HEK293 (cell line): Measurements from ENCODE around the gene GJC1.

Source experiments
- CTCF ChIA-PET: fragments of 350-600 bp; formaldehyde crosslinking; extraction: SDS; loops from one replicate; lab custom pipeline; 2021; ENCODE audit warnings: antibody characterized with exemption; lab: Yijun Ruan, JAX
- POLR2A ChIA-PET: fragments of 300-600 bp; formaldehyde crosslinking; extraction: SDS; loops from one replicate; lab custom pipeline; 2020; ENCODE audit warnings: antibody characterized with exemption, inconsistent platforms; lab: Yijun Ruan, JAX
- H3K27ac ChIP-seq: fragments of 200-500 bp; sonication (Bioruptor generic); 2 replicates; pipeline ENCODE4 v1.5.1; 2014; ENCODE audit warnings: low read depth, low read length, control low read depth, inconsistent platforms; ENCODE audit errors: extremely low read depth
- H3K36me3 ChIP-seq, 2 experiments: fragments of 200-500 bp in 1 of 2; sonication (Bioruptor generic) in 1 of 2; 1 replicate in 1 of 2; 2 replicates in 1 of 2; pipeline ENCODE4 v1.5.1; 2014 to 2017; ENCODE audit warnings: inconsistent platforms in 2 of 2, low read length in 2 of 2; ENCODE audit not compliant: control insufficient read depth in 2 of 2, insufficient read depth in 1 of 2
- H3K4me1 ChIP-seq: fragments of 200-500 bp; sonication (Bioruptor generic); 2 replicates; pipeline ENCODE4 v1.5.1; 2014; ENCODE audit warnings: mild to moderate bottlenecking, low read length, inconsistent platforms; ENCODE audit not compliant: control insufficient read depth, insufficient read depth
- H3K4me3 ChIP-seq: 2 replicates; pipeline ENCODE4 v1.5.1; 2011; ENCODE audit warnings: low read depth, mild to moderate bottlenecking, control low read depth, low read length, moderate library complexity
- H3K9me3 ChIP-seq: fragments of 200-500 bp; sonication (Bioruptor generic); 2 replicates; pipeline ENCODE4 v1.5.1; 2014; ENCODE audit warnings: low read depth, low read length, inconsistent platforms; ENCODE audit not compliant: control insufficient read depth, insufficient read depth
- INSM2 ChIP-seq: fragments of 450-650 bp; formaldehyde crosslinking; IDR thresholded peaks from 2 replicates; pipeline ENCODE4 v1.5.1; 2016; ENCODE audit warnings: missing biosample characterization, missing genetic modification characterization
- KLF16 ChIP-seq: fragments of 450-650 bp; formaldehyde crosslinking; IDR thresholded peaks from 2 replicates; pipeline ENCODE4 v1.5.1; 2017; ENCODE audit warnings: missing biosample characterization, missing genetic modification characterization
- KLF8 ChIP-seq: fragments of 450-650 bp; formaldehyde crosslinking; IDR thresholded peaks from 2 replicates; pipeline ENCODE4 v1.5.1; 2016; ENCODE audit warnings: missing biosample characterization, missing genetic modification characterization
- MZF1 ChIP-seq: fragments of 450-650 bp; formaldehyde crosslinking; IDR thresholded peaks from 2 replicates; pipeline ENCODE4 v1.5.1; 2017; ENCODE audit warnings: missing biosample characterization, missing genetic modification characterization, borderline replicate concordance
- OVOL3 ChIP-seq: fragments of 450-650 bp; formaldehyde crosslinking; IDR thresholded peaks from 2 replicates; pipeline ENCODE4 v1.5.1; 2016; ENCODE audit warnings: missing biosample characterization, missing genetic modification characterization
- PRDM1 ChIP-seq: fragments of 450-650 bp; formaldehyde crosslinking; IDR thresholded peaks from 2 replicates; pipeline ENCODE4; 2016; ENCODE audit warnings: missing biosample characterization, missing genetic modification characterization
- RBAK ChIP-seq: fragments of 450-650 bp; formaldehyde crosslinking; IDR thresholded peaks from 2 replicates; pipeline ENCODE4 v1.5.1; 2016; ENCODE audit warnings: missing biosample characterization, missing genetic modification characterization
- SCRT2 ChIP-seq: fragments of 450-650 bp; formaldehyde crosslinking; IDR thresholded peaks from 2 replicates; pipeline ENCODE4 v1.5.1; 2016; ENCODE audit warnings: missing biosample characterization, missing genetic modification characterization
- TRIM28 ChIP-seq: IDR thresholded peaks from 2 replicates; pipeline ENCODE4 v1.6.1; 2011; ENCODE audit warnings: low read length, control low read depth, borderline replicate concordance
- ZBTB1 ChIP-seq: fragments of 450-650 bp; formaldehyde crosslinking; IDR thresholded peaks from 2 replicates; pipeline ENCODE4 v1.5.1; 2016; ENCODE audit warnings: missing biosample characterization, missing genetic modification characterization
- ZNF211 ChIP-seq: fragments of 450-650 bp; formaldehyde crosslinking; IDR thresholded peaks from 2 replicates; pipeline ENCODE4 v1.5.1; 2016; ENCODE audit warnings: low read depth, missing biosample characterization, missing genetic modification characterization
- ZNF341 ChIP-seq: fragments of 450-650 bp; formaldehyde crosslinking; IDR thresholded peaks from 2 replicates; pipeline ENCODE4; 2016; ENCODE audit warnings: low read depth, missing biosample characterization, missing genetic modification characterization
- ZNF37A ChIP-seq: fragments of 450-650 bp; IDR thresholded peaks from 2 replicates; pipeline ENCODE4 v1.5.1; 2018; ENCODE audit warnings: missing biosample characterization, missing genetic modification characterization
- ZNF449 ChIP-seq: fragments of 450-650 bp; formaldehyde crosslinking; IDR thresholded peaks from 2 replicates; pipeline ENCODE4 v1.5.1; 2017; ENCODE audit warnings: missing biosample characterization, mild to moderate bottlenecking, missing genetic modification characterization, moderate library complexity
- ZNF48 ChIP-seq: fragments of 450-650 bp; formaldehyde crosslinking; IDR thresholded peaks from 2 replicates; pipeline ENCODE4 v1.5.1; 2016; ENCODE audit warnings: missing biosample characterization, missing genetic modification characterization
- ZNF558 ChIP-seq: fragments of 450-650 bp; formaldehyde crosslinking; IDR thresholded peaks from 2 replicates; pipeline ENCODE4 v1.5.1; 2016; ENCODE audit warnings: missing biosample characterization, missing genetic modification characterization
- ZNF580 ChIP-seq: fragments of 450-650 bp; formaldehyde crosslinking; IDR thresholded peaks from 2 replicates; pipeline ENCODE4 v1.5.1; 2016; ENCODE audit warnings: missing biosample characterization, missing genetic modification characterization
- ZNF621 ChIP-seq: fragments of 450-650 bp; formaldehyde crosslinking; IDR thresholded peaks from 2 replicates; pipeline ENCODE4 v1.5.1; 2017; ENCODE audit warnings: missing biosample characterization, missing genetic modification characterization
- ZNF629 ChIP-seq: fragments of 450-650 bp; formaldehyde crosslinking; IDR thresholded peaks from 2 replicates; pipeline ENCODE4 v1.5.1; 2017; ENCODE audit warnings: missing biosample characterization, missing genetic modification characterization
- ZNF660 ChIP-seq: fragments of 450-650 bp; IDR thresholded peaks from 2 replicates; pipeline ENCODE4 v1.5.1; 2018; ENCODE audit warnings: missing biosample characterization, mild to moderate bottlenecking, missing genetic modification characterization
- ZNF830 ChIP-seq: fragments of 450-650 bp; IDR thresholded peaks from 2 replicates; pipeline ENCODE4 v1.5.0; 2018; ENCODE audit warnings: missing biosample characterization, missing genetic modification characterization, low read depth, mild to moderate bottlenecking, moderate library complexity
- ZSCAN16 ChIP-seq: fragments of 450-650 bp; formaldehyde crosslinking; IDR thresholded peaks from 2 replicates; pipeline ENCODE4 v1.5.1; 2016; ENCODE audit warnings: missing biosample characterization, missing genetic modification characterization
- TF ChIP-seq, protein P1 (sequence below): fragments of 450-650 bp; formaldehyde crosslinking; IDR thresholded peaks from 2 replicates; pipeline ENCODE4 v1.5.1; 2016; ENCODE audit warnings: missing biosample characterization, missing genetic modification characterization
- TF ChIP-seq, protein P2 (sequence below): IDR thresholded peaks from 2 replicates; pipeline ENCODE4 v1.6.1; 2011; ENCODE audit warnings: mild to moderate bottlenecking, low read depth, low read length, borderline replicate concordance
- TF ChIP-seq, protein P3 (sequence below): fragments of 450-650 bp; formaldehyde crosslinking; IDR thresholded peaks from 2 replicates; pipeline ENCODE4 v1.5.1; 2016; ENCODE audit warnings: missing biosample characterization, missing genetic modification characterization, borderline replicate concordance
- TF ChIP-seq, protein P4 (sequence below): fragments of 450-650 bp; formaldehyde crosslinking; IDR thresholded peaks from 2 replicates; pipeline ENCODE4 v1.5.0; 2017; ENCODE audit warnings: missing biosample characterization, missing genetic modification characterization, borderline replicate concordance

Gene GJC1

DNA sequence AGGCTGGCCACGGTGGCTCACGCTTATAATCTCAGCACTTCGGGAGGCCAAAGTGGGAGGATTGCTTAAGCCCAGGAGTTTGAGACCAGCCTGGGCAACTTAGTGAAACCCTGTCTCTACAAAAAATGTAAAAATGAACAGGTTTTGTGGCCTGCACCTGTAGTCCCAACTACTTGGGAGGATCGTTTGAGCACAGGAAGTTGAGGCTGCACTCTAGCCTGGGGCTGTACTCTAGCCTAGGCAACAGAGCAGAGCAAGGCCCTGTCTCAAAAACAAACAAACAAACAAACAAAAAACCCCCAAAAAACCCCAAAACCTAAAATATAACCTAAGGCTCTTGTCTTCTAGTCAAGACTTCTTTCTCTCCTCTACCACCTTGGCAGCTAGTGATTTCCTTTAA lies 10.2 kb upstream of the GJC1 start:
- Histone ChIP-seq H3K27ac (no peak overlapping the region), H3K4me3 (no peak overlapping the region), H3K36me3 (no peaks in the 10 kb centered on the region), H3K9me3 (no peaks in the 10 kb centered on the region)
- POLR2A ChIA-PET = no interaction called here
- CTCF ChIA-PET = interaction anchor here (1.2 to 4.2 kb wide), 2 partner anchors 25 to 61 kb away, joined by 6 to 16 read pairs; no protein-coding TSS in a partner anchor
- TF ChIP-seq ZNF48 (tag by site-specific recombination) = no peak
- no peak for TF ChIP-seq ZNF341 (tag by site-specific recombination)
- TF ChIP-seq, protein P1, sequence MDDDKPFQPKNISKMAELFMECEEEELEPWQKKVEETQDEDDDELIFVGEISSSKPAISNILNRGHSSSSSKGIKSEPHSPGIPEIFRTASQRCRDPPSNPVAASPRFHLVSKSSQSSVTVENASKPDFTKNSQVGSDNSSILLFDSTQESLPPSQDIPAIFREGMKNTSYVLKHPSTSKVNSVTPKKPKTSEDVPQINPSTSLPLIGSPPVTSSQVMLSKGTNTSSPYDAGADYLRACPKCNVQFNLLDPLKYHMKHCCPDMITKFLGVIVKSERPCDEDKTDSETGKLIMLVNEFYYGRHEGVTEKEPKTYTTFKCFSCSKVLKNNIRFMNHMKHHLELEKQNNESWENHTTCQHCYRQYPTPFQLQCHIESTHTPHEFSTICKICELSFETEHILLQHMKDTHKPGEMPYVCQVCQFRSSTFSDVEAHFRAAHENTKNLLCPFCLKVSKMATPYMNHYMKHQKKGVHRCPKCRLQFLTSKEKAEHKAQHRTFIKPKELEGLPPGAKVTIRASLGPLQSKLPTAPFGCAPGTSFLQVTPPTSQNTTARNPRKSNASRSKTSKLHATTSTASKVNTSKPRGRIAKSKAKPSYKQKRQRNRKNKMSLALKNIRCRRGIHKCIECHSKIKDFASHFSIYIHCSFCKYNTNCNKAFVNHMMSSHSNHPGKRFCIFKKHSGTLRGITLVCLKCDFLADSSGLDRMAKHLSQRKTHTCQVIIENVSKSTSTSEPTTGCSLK (tag by site-specific recombination) = no peak
- no peak for TF ChIP-seq ZNF660 (tag by site-specific recombination)
- TF ChIP-seq, protein P2, sequence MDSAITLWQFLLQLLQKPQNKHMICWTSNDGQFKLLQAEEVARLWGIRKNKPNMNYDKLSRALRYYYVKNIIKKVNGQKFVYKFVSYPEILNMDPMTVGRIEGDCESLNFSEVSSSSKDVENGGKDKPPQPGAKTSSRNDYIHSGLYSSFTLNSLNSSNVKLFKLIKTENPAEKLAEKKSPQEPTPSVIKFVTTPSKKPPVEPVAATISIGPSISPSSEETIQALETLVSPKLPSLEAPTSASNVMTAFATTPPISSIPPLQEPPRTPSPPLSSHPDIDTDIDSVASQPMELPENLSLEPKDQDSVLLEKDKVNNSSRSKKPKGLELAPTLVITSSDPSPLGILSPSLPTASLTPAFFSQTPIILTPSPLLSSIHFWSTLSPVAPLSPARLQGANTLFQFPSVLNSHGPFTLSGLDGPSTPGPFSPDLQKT = no peak
- no peak for TF ChIP-seq SCRT2
- TF ChIP-seq INSM2 (tag by site-specific recombination) = no peak
- no peak for TF ChIP-seq ZNF558 (tag by site-specific recombination)
- no peak for TF ChIP-seq ZNF37A
- TF ChIP-seq ZNF449 (tag by site-specific recombination) = no peak
- TF ChIP-seq, all 188 proteins: peak for 0
- peaks cover 3% of the 10 kb centered on the region; the same call in 1 of the 2 replicates for H3K4me1 ChIP-seq

DNA sequence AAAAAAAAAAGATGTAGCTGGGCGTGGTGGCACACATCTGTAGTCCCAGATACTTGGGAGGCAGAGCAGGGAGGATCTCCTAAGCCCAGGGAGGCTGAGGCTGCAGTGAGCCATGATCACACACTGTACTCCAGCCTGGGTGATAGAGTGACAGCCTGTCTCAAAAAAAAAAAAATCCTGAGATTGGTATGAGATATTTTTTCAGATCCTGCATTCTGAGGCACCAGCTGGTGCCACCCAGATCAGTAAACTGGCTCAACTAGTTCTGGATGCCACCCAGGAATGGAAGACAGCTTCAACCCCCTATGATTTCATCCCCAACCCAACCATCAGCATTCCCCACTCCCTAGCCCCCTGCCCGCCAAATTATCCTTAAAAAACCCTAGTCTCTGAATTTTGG lies 7.1 kb upstream of the GJC1 start:
- ChIA-PET POLR2A (no interaction called here), CTCF (interaction anchor here (0.7 kb wide), 1 partner anchor 25 kb away, joined by 4 read pairs; no protein-coding TSS in a partner anchor)
- no peak overlapping the region for H3K4me3 ChIP-seq
- H3K36me3 ChIP-seq = no peaks in the 10 kb centered on the region
- H3K4me1 ChIP-seq = no peaks in the 10 kb centered on the region
- H3K9me3 ChIP-seq = no peaks in the 10 kb centered on the region
- H3K27ac ChIP-seq = no peak overlapping the region
- TF ChIP-seq PRDM1 (tag by site-specific recombination) (no peak), ZNF211 (tag by site-specific recombination) (no peak), ZNF48 (tag by site-specific recombination) (no peak), ZNF629 (tag by site-specific recombination) (no peak), RBAK (tag by site-specific recombination) (no peak), ZSCAN16 (tag by site-specific recombination) (no peak), KLF16 (tag by site-specific recombination) (no peak), MZF1 (tag by site-specific recombination) (no peak), TRIM28 (no peak), OVOL3 (tag by site-specific recombination) (no peak), KLF8 (tag by site-specific recombination) (no peak), ZBTB1 (tag by site-specific recombination) (no peak), ZNF580 (tag by site-specific recombination) (no peak), ZNF830 (tag by site-specific recombination) (no peak), ZNF621 (tag by site-specific recombination) (no peak)
- TF ChIP-seq, protein P3, sequence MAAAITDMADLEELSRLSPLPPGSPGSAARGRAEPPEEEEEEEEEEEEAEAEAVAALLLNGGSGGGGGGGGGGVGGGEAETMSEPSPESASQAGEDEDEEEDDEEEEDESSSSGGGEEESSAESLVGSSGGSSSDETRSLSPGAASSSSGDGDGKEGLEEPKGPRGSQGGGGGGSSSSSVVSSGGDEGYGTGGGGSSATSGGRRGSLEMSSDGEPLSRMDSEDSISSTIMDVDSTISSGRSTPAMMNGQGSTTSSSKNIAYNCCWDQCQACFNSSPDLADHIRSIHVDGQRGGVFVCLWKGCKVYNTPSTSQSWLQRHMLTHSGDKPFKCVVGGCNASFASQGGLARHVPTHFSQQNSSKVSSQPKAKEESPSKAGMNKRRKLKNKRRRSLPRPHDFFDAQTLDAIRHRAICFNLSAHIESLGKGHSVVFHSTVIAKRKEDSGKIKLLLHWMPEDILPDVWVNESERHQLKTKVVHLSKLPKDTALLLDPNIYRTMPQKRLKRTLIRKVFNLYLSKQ (tag by site-specific recombination) = no peak
- TF ChIP-seq, protein P4, sequence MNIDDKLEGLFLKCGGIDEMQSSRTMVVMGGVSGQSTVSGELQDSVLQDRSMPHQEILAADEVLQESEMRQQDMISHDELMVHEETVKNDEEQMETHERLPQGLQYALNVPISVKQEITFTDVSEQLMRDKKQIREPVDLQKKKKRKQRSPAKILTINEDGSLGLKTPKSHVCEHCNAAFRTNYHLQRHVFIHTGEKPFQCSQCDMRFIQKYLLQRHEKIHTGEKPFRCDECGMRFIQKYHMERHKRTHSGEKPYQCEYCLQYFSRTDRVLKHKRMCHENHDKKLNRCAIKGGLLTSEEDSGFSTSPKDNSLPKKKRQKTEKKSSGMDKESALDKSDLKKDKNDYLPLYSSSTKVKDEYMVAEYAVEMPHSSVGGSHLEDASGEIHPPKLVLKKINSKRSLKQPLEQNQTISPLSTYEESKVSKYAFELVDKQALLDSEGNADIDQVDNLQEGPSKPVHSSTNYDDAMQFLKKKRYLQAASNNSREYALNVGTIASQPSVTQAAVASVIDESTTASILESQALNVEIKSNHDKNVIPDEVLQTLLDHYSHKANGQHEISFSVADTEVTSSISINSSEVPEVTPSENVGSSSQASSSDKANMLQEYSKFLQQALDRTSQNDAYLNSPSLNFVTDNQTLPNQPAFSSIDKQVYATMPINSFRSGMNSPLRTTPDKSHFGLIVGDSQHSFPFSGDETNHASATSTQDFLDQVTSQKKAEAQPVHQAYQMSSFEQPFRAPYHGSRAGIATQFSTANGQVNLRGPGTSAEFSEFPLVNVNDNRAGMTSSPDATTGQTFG (tag by site-specific recombination) = no peak
